Right ventricle myocardium inferior (tissue), 1 donor: ENCODE results near the gene NIN. TPM values are rescaled to one million over a fixed set of nuclear protein-coding genes. Genes with fewer than 3 reads are reported as not detected.
"Not testable (repeated sequence)": the region's sequence is repeated elsewhere in the genome, so short reads cannot be mapped to it uniquely, and the experiment has no call there.

Experiments
- ATAC-seq: fragments of 200-7000 bp; cut with Tn5 transposase; one replicate; pipeline ENCODE4 v1.9.1; 2020; ENCODE audit warnings: mild to moderate bottlenecking, moderate library complexity
- DNase-seq: peaks from one replicate; pipeline ENCODE4 v3.0.0; 2021; ENCODE audit errors: missing footprints
- intact Hi-C: fragments of 100-400 bp; cut with DNase I; formaldehyde crosslinking; loops from one replicate; pipeline ENCODE4 v1.11.0; 2022
- total RNA-seq: library from RNA; stranded (reverse); fragmentation: NEBNext Ultra II Directional; extraction: Animal tissue kit (Norgen Biotek cat#: 25700); gene quantifications from one replicate; pipeline ENCODE4 v1.2.1, GENCODE V29; 2021
- donor health status: DM: no; HTN: yes; CAD: no; lungs with severe emphysema.

The NIN gene
- total RNA-seq, 1 donor from 2014 or later = 22.2 TPM

DNA sequence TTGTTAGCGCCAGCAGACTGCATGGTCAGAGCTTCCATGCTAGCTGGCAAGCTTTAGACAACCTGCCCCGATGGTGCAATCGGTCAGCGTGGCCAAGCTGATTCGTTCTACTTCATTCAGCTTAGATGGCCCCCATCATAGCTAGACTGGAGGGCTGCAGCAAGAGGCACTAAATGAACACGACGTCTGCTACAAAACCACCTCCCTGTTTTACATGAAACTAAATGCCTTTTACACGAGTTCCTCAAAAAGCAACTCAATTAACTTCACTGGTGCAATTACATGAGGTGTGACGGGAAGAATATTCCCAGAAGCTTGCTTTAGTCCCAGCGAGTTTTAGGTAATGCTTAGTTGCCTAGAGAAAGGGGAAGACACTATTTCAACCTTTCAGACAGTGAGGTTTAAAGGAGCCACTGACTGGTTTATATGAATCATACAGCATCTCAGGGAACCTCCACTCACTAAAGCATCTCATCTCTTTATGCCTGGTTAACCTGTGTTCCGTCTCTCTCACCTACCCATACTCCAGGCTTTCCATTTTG is 8.4 kb downstream of the NIN start:
- intact Hi-C loops = no loop called here
- ATAC-seq = peak; percentile 35
- DNase-seq = no peak

DNA sequence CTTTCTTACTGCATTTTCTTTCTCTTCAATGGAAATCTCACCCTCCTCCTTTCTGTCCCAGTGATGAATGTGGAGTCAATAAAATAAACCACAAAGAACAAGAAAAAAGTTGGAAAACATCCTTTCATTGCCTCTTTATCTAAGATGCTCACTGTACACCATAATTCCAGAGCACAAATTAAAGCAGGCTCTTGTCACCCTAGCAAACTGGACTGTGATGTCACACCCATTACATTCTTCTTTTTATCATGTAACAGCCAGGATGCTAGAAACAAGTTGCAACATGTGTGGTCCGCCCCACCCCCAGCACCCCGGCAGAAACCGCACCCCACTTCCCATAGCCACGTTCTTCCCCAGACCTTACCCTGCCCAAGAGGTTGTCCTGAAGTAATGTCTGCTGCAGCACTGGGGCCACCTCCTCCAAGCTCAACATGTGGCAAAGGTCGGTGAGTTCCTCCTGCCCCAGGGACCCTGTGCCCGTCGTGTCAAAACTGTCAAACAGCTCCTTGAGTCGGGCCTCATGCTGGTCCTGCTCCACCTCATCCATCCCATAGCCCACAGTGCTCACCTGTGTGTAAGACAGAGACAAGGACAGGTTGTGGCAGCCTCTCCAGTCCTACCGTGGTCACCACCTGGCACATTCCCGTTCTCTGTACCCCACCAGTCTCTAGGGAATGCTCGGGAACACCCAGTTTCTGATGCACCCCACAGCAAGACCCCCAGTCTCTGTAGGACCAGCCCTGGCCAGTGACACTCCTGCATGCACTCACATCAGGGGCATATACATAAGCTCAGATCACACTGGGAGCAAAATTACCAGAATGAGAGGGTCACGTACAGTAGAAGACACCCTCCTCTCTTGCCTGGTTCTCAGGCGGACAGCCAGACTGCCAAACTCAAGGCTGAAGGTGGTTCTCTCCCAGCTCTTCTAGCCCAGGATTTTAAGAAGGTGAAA is 9.2 kb downstream of the NIN start:
- ATAC-seq (peak; percentile 35), DNase-seq (peak; percentile 85)
- intact Hi-C loops = no loop called here

DNA sequence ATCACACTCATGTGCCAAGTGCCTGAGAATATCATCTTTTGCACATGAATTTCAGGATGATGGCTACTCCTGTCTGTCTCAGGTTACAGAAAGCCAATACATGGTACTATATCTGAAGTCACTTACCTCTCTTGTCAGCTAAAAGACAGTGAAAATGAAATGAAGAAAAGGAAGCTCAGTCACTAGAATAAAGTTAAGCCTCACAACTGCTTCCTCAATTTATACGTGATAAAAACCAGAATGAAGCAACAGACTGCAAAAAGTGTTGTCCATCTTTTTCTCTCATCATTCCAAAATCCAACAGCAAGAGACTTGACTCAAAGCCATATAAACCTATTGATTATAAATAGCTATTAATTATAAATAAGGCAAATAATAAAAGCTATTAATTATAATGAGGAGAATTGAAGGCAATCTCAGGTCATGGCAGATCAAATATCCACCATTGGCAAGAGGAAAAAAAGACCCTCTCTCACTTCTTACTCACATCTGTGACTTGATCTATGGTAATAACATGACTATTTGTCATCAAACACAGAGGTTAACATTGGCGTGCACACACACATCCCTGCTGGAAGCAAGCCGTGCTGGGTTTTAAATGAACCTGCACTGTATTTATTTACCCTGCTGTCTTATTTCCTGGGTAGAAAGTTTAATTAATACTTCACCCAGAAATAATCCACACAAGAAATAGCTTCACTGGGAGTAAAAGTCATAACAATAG is 10.0 kb downstream of the NIN start:
- DNase-seq (no peak), ATAC-seq (no peak)

DNA sequence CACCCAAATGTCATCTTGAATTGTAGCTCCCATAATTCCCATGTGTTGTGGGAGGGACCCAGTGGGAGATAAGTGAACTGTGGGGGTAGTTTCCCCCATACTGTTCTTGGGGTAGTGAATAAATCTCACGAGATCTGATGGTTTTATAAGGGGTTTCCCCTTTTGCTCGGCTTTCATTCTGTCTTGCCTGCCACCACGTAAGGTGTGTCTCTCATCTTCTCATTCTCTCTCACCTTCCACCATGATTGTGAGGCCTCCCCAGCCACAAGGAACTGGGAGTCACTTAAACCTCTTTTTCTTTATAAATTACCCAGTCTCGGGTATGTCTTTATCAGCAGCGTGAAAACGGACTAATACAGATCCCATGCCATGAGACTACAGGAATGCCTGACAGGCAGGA is 11.7 kb downstream of the NIN start:
- DNase-seq, intact Hi-C loops, ATAC-seq: not testable (repeated sequence)

More for the DNA sequence above, 10.0 kb downstream of the NIN start:
- intact Hi-C loops = no loop called here

DNA sequence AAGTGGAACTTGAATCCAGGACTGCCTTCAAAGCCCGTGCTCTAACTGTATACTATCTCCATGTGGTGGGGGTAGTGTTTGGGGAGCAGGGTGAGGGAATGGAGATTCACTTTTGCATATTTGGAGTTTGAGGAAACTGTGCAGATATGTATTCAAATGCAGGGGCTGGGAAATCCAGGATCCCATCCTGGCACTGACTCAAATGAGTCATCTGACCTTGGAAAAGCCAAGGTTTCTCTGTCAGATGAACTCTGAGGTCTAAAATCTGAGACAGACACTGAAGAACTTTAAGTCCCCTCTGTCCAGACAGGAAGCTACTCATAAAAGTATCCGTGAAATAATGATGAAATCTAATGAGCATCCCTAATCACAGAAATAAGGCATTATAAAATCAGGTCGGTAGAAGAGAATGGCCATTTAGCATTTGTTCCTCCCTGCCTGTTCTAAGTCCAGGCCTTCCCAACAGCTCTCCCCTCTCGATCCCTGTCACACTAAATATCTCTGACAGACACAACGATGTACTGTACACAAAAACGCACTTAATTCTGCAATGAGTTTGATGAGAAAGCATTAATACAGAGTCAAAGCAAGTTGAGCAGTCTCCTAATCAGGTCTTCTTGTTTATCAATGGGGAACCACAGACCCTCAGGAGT is 14.4 kb downstream of the NIN start:
- intact Hi-C loops = no loop called here
- DNase-seq = no peak
- no peak for ATAC-seq

DNA sequence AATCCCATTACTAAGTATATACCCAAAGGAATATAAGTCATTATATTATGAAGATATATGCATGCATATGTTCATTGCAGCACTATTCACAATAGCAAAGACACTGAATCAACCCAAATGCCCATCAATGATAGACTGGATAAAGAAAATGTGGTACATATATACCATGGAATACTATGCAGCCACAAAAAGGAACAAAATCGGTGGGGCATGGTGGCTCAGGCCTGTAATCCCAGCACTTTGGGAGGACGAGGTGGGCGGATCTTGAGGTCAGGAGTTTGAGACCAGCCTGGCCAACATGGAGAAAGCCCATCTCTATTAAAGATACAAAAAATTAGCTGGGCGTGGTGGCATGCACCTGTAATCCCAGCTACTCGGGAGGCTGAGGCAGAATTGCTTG is 15.4 kb downstream of the NIN start:
- not testable (repeated sequence) for ATAC-seq

DNA sequence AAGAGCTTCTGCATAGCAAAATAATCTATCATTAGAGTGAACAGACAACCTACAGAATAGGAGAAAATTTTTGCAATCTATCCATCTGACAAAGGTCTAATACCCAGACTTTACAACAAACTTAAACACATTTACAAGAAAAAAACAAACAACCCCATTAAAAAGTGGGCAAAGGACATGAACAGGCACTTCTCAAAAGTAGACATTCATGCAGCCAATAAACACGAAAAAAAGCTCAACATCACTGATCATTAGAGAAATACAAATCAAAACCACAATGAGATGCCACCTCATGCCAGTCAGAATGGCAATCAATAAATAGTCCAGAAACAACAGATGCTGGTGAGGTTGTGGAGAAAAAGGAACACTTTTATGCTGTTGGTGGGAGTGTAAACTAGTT is 15.9 kb downstream of the NIN start:
- ATAC-seq, DNase-seq, intact Hi-C loops: not testable (repeated sequence)

More for the DNA sequence above, 15.4 kb downstream of the NIN start:
- DNase-seq, intact Hi-C loops: not testable (repeated sequence)

DNA sequence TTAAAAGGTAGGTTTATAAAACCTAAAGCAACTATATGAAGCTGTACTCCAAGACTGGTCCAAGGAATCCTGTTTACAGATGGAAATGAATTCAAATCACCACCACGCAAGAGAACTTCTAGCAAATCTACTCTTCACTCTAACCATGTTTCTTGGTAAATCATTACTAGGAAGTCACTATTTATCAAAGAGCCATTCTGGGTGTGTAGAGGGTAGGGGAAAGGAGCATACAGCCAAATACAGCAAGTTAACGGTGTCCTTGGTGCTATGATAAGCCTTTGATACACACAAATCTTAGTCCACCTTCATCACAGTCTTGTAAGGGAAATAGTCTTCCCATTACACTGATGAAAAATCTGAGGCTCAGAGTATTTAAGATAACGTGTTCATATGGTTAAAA is 16.8 kb downstream of the NIN start:
- intact Hi-C loops = no loop called here
- ATAC-seq (no peak), DNase-seq (no peak)

DNA sequence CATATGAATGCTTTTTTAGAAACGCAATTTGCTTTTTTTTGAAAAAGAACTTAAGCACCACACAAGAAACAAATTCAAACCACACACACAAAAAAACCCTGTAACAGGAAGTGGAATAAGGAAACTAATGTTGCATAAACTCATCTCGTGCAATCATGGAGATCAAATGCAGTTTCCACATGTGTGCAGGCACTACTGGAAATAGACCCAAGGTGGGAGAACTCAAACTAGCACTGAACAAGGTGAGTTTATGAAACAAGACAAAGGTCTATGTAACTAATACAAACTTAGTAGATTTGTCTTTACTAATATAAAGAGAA is 17.5 kb downstream of the NIN start:
- no peak for ATAC-seq
- intact Hi-C loops = no loop called here
- DNase-seq = no peak

DNA sequence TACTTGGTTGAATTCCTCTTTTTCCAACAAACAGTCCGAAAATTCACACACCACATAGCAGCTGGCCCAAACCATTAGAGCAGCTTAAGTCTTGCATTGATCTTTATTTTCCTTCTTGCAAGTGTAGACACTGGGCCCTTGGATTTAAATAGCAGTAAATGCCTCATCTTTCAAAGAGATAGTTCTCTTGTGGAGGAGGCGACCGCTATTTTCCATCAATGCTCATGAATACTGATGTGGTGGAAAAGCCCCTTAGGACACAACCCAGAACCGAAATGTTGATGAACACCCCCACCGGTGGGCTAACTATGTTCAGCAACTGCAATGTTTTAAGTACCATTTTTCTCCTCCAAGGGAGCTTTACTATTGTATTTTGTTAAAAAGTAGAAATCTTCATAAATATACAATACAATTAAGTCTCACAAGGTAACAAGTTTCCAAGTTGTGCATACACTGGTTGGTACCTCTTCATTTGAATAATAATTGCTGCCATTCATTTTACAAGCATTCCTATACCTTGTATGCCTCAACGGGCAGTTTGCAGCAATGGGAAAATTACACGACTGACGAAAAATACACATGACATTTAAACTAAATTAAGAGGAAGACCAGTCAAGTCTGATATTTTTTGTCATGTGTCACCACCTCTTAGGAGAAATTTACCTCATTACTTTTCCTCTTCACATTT is 18.0 kb downstream of the NIN start:
- intact Hi-C loops = no loop called here
- ATAC-seq = no peak
- no peak for DNase-seq

DNA sequence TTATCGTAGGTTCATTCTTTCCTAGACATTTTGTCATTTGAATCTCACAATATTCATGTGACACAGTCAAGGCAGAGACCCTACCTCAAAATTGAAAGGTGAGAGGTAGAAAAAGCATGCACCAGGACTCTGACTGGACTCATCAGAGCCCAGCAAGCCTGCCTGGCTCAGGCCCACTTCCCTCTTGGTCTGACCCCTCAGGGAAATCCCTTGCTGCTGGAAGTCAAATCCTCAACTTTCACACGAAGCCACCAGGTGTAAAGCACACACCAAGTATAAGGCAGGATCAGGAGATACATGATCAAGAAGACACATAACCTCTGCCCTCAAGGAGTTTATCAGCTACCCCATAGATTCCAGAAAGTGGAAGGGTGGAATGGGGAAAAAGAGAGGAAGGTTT is 18.8 kb downstream of the NIN start:
- intact Hi-C loops = no loop called here
- DNase-seq = no peak
- ATAC-seq = no peak

DNA sequence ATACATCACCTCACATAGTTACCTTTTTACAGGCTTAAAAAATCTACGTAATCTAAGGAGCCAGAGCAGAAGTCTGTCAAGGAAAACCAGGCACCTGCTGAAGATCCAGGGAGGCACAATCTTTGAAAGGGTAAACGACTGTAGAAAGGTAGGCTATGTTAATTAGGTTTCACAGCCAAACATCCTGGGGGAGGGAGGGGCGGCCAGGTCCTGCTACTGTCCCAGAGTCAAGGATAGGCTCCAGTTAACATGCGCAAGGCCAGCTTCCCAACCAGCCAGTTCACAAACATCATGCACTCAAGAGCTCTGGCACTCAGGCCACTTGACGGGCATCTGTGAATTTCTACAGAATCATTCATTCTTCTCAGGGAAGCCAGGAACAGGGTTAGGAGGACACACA is 22.9 kb downstream of the NIN start:
- intact Hi-C loops = no loop called here

DNA sequence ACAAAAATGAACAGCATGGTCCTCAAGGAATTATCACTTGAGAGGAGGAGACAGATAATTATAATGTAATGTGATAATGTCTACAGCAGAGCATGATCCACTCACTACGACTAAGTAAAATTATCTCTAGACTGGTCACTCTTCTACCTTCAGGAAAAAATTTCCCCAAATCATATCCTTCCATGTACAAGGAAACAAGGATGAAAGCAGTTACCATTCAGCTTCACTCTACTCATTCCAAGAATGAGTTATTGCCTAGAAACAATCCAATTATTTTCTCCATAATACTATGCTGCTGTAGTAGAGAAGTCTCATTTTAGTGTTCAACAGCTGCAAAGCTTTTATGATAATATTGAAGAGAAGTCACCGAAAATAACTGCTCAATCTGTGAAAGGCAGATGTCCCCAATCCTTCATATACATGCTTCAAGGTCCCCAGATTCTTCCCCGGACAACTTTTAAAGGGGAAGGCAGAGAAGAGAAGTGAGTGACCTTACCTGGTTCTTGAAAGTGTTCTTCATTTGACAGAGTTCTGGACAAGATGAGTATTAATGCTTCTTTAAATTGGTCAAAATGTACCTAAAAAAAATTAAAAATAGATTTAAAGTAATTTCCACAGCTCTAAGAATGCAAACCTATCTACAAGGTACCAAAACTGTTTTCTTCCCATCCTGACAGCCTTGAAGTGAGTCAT is 24.6 kb downstream of the NIN start:
- intact Hi-C loops = no loop called here
- ATAC-seq = no peak
- DNase-seq = no peak

More for the DNA sequence above, 22.9 kb downstream of the NIN start:
- ATAC-seq (no peak), DNase-seq (no peak)

DNA sequence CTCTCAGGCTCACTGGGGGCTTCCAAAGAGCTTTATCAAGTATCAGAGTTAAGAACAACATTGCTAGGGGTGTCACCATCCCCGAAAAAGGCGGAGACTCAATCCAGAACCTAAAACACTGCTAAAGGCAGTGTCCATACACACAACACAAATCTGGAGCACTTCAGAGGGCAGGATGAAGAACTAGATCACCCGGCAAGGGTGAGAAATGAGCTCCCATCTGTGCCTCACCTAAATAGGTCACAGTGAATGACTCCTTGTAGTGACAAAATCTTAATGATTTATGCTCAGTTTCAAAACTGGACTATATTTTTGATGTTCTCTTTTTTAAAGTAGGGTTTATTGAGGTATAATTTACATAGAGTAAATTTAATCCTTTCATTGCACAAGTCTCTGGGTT is 25.6 kb downstream of the NIN start:
- intact Hi-C loops = no loop called here
- DNase-seq (no peak), ATAC-seq (no peak)

DNA sequence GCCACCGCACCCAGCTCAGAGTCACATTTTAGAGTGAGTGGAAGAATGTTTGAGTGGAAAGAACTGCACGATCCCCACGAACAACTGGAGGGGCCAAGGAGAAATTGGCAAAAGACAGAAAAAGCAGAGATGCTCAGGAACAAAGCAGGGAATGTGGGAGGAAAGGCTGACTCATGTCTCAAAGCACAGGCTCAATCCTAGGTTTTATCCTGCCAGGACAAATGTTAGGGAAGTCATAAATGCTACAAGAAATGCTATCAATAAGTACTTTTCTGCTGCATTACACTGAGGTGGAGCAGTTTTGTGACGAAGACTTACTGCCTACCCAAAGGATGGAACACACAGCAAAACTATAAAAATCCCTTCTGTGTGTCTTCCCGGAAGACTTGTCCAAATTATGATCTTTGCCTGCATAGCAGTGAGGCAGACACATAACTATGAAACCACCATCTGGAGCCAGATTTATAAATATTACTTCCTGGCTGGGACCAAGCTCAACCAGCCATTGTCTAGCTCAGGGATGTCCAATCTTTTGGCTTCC is 26.7 kb downstream of the NIN start:
- intact Hi-C loops = no loop called here
- ATAC-seq (peak; percentile 63), DNase-seq (no peak)

DNA sequence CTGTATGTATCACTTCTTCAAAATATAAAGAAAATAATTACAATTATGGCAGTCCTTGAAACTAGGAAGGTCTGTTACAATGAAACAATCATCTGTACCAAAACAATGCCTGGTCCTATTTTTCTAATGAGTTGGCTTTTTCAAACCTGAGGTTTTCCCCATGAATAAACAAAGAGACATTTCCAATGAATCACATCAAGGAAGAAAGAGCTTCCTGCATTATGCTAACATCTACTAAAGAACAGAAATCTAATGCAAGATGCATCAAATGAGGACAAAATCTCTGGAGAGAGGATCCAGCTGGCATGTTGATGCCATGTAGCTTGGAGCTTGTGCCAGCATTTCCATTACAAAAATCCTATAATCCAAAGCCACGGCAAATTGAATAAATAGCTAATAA is 29.3 kb downstream of the NIN start:
- no peak for ATAC-seq
- intact Hi-C loops = no loop called here
- DNase-seq = no peak

DNA sequence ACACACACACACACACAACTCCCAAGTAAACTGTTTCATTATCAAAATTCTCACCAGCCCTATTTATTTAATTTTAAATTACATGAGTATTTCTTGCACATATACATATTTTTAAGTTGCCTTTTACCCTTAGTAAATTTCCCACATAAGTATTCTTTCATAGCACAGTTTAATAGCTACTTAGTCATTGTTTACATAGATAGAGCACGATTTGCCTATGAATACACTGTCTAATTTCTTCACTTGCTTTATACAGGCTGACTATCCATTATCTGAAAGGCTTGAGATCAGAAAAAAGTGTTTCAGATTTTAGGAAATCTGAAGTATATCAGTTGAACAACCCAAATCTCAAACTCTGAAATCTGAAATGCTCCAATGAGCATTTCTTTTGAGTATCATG is 30.9 kb downstream of the NIN start:
- intact Hi-C loops = no loop called here
- DNase-seq (no peak), ATAC-seq (no peak)

DNA sequence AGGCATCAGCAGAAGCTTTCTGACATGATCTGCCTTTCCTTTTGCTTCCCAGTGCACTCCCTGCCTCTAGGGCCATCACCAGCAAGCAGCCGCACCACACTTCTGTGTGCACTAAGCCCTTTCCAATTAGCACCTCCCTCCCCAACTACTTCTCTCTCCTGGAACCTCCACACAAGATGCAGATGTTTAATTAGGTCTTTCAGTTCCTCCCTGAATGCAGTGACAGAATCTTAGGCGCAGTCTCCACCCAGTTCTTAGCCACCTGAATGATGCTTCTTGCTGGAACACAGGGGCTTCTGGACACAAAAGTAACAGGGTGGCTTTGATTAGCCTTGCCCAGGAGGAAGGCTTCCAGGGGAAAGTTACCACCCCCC is 32.9 kb downstream of the NIN start:
- DNase-seq (no peak), ATAC-seq (no peak)
- intact Hi-C loops = no loop called here
